Measurements from ENCODE around the gene SYNGR4. TPM values are rescaled to one million over a fixed set of nuclear protein-coding genes. Genes with fewer than 3 reads are reported as not detected.
A peak's percentile ranks its signal among the peaks of the same experiment; 100 is the strongest.

SYNGR4 gene
- total and polyA plus RNA-seq, 2 experiments from 2014 or later: not detected

DNA sequence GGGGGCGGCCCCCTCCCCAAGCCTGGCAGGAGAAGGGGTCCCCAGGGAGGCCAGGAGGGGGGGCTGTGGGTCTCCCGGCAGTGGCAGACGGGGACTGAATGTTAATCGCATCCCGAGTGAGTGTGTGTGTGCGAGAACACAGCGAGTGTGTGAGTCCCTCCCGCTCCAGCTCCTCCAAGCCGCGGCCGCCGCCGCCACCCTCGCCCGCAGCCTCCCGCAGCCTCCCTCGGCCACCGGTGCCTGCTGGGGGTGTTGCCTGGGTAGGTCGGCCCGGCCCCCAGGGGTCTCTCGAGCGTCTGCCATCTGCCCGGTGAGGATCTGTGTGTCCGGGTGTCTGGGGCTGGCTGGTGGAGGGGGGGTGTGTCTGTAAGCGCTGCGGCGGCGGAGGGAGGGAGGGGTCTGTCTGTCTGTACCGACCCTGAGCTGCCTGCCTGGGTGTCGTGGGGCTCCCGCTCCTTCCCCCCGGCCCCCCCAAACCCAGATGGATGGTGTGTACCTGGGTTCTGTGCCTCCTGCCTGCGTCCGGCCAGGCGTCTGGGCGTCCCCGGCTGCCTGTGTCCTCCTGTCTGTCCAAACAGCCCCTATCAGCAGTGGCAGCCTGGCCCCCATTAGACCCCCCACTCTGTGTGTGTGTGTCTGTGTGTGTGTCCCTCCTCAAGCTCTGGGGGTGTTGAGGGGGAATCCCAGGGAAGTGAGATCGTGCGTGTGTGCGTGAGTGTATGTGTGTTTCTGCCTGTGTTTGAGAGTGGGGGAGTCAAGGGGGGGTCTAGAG lies 29.6 kb downstream of the SYNGR4 start, which contains the start of gene GRIN2D:
Gene GRIN2D, plus strand, starts transcription at position 110 of the 772 bp plus-strand sequence. CDS start 4,725 bp downstream, outside the sequence.
- no peaks in the 10 kb centered on the region for H3K9me2 ChIP-seq (ENCODE audit: insufficient read depth)
- peaks cover 11% of the 10 kb centered on the region for H3F3A ChIP-seq (ENCODE audit: insufficient read depth)
- no peak within 1 kb of the TSS for H3K27ac ChIP-seq
- H3K4me2 ChIP-seq (ENCODE audit: unreplicated experiment): peak within 1 kb of the TSS; percentile 76
- in situ Hi-C loops (cut with MboI): no loop called here
- no peaks in the 10 kb centered on the region for H3K36me3 ChIP-seq (ENCODE audit: low read depth)
- 2 to 6% methylated on average over 28 to 40 of the region's 40 CpGs for WGBS, 2 experiments (ENCODE audit: low coverage in 1 of 2, low lambda C conversion rate in 2 of 2, missing lambda C conversion rate in 2 of 2)
- H3K4me3 ChIP-seq: peak within 1 kb of the TSS; percentile 60
- peak; percentile 68 for DNase-seq
- TF ChIP-seq EZH2phosphoT487 (IDR thresholded peaks at IDR 0.05; ENCODE audit: insufficient read depth, low read depth): no peak
- no peak for TF ChIP-seq EZH2 (IDR thresholded peaks at IDR 0.05; ENCODE audit: insufficient read depth, poor library complexity, severe bottlenecking)
- peaks cover 3% of the 10 kb centered on the region; the same call in 1 of the 2 replicates for H3K27me3 ChIP-seq (replicated peaks; ENCODE audit: insufficient read depth)
- no peaks in the 10 kb centered on the region for H3K9me3 ChIP-seq (ENCODE audit: low read depth)
- H3K4me1 ChIP-seq (ENCODE audit: insufficient read depth): peaks cover 11% of the 10 kb centered on the region
- no peaks in the 10 kb centered on the region for H4K20me1 ChIP-seq (ENCODE audit: insufficient read depth)
- H2AFZ ChIP-seq: peak within 1 kb of the TSS; percentile 20; the same call in 1 of the 2 replicates
- H3K79me2 ChIP-seq (ENCODE audit: insufficient read depth): peaks cover 30% of the 10 kb centered on the region
- H3K9ac ChIP-seq: peak within 1 kb of the TSS; percentile 45; the same call in 1 of the 2 replicates

DNA sequence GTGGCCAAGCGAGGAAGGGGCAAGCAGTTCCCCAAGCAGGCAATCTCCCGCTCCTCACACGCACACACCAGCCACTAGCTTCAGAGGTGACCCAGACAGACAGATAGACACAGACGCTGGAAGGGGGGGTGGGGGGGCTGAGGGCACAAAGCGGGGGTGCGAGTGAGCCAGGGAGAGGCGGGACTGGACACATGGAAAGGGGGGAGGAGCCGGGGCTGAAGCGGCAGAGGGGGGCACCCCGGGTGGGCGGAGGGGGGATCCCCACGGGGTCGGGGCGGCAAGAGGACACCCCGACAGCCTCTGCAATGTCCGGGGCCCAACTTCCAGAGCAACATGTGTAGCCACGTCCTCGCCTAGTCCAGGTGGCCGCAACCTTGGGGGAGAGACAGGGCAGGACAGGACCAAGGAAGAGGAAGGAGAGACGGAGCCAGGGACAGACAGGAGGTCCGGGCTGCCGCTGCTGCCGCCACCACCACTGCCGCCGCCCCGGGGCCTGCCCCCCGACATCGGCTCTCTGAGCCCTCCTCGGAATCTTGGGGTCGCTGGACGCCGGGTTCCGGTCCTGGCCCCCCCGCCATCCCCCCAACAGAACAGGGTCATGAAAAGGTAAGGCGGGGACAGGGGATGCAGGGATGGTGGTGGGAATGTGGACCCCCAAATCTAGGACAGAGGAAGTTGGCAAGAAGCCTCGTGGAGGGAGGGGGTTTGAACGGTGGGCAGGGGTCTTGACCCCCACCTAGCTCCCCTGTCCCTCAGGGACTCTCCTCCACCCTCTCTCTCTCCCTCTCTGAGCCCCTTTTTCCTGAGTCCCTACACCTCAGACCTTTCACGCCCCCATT lies 30.4 kb downstream of the SYNGR4 start:
- peak overlapping the region; percentile 76 for H3K4me2 ChIP-seq (ENCODE audit: unreplicated experiment)
- peaks cover 3% of the 10 kb centered on the region; the same call in 1 of the 2 replicates for H3K27me3 ChIP-seq (replicated peaks; ENCODE audit: insufficient read depth)
- H3K9ac ChIP-seq: peak overlapping the region; percentile 45; the same call in 1 of the 2 replicates
- in situ Hi-C loops (cut with MboI): no loop called here
- H4K20me1 ChIP-seq (ENCODE audit: insufficient read depth): no peaks in the 10 kb centered on the region
- peaks cover 22% of the 10 kb centered on the region for H3K79me2 ChIP-seq (ENCODE audit: insufficient read depth)
- no peak overlapping the region for H2AFZ ChIP-seq
- peak; percentile 44 for DNase-seq
- H3K9me2 ChIP-seq (ENCODE audit: insufficient read depth): no peaks in the 10 kb centered on the region
- H3K27ac ChIP-seq: no peak overlapping the region
- peaks cover 18% of the 10 kb centered on the region for H3F3A ChIP-seq (ENCODE audit: insufficient read depth)
- H3K4me3 ChIP-seq: peak overlapping the region; percentile 47
- peaks cover 11% of the 10 kb centered on the region for H3K4me1 ChIP-seq (ENCODE audit: insufficient read depth)
- 3 to 9% methylated on average over 16 to 38 of the region's 38 CpGs for WGBS, 2 experiments (ENCODE audit: low coverage in 1 of 2, low lambda C conversion rate in 2 of 2, missing lambda C conversion rate in 2 of 2)
- 0 out of 2 replicates have a peak, but pooled peaks have one; percentile 33 for TF ChIP-seq EZH2phosphoT487 (IDR thresholded peaks at IDR 0.05; ENCODE audit: insufficient read depth, low read depth)
- peak; percentile 85 for TF ChIP-seq EZH2 (IDR thresholded peaks at IDR 0.05; ENCODE audit: insufficient read depth, poor library complexity, severe bottlenecking)
- no peaks in the 10 kb centered on the region for H3K9me3 ChIP-seq (ENCODE audit: low read depth)
- no peaks in the 10 kb centered on the region for H3K36me3 ChIP-seq (ENCODE audit: low read depth)

DNA sequence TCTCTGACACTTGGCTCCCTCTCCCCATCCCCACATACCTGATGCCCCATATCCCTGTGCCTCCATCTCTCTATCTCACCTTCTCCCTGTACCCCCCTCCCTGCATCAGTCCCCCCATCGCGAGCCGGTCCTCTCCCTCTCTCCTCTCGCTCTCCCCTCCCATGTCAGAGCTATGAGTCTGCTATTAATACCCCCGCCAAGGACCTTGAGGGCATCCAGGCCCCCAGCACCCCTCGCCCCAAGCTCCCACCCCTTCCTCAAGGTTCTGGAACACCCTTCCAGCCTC lies 30.9 kb downstream of the SYNGR4 start:
- peaks cover 3% of the 10 kb centered on the region; the same call in 1 of the 2 replicates for H3K27me3 ChIP-seq (replicated peaks; ENCODE audit: insufficient read depth)
- no peaks in the 10 kb centered on the region for H3K36me3 ChIP-seq (ENCODE audit: low read depth)
- no peak overlapping the region for H3K27ac ChIP-seq
- no peak for TF ChIP-seq EZH2phosphoT487 (IDR thresholded peaks at IDR 0.05; ENCODE audit: insufficient read depth, low read depth)
- no peak for TF ChIP-seq EZH2 (IDR thresholded peaks at IDR 0.05; ENCODE audit: insufficient read depth, poor library complexity, severe bottlenecking)
- H4K20me1 ChIP-seq (ENCODE audit: insufficient read depth): no peaks in the 10 kb centered on the region
- no peak overlapping the region for H3K4me2 ChIP-seq (ENCODE audit: unreplicated experiment)
- no peaks in the 10 kb centered on the region for H3K9me2 ChIP-seq (ENCODE audit: insufficient read depth)
- in situ Hi-C loops (cut with MboI): no loop called here
- H3K9ac ChIP-seq: no peak overlapping the region
- peaks cover 17% of the 10 kb centered on the region for H3K79me2 ChIP-seq (ENCODE audit: insufficient read depth)
- WGBS, 2 experiments (ENCODE audit: low coverage in 1 of 2, low lambda C conversion rate in 2 of 2, missing lambda C conversion rate in 2 of 2): 0 to 14% methylated on average over 1 to 6 of the region's 6 CpGs
- peaks cover 11% of the 10 kb centered on the region for H3K4me1 ChIP-seq (ENCODE audit: insufficient read depth)
- H2AFZ ChIP-seq: no peak overlapping the region
- peaks cover 19% of the 10 kb centered on the region for H3F3A ChIP-seq (ENCODE audit: insufficient read depth)
- DNase-seq: no peak
- no peak overlapping the region for H3K4me3 ChIP-seq
- H3K9me3 ChIP-seq (ENCODE audit: low read depth): no peaks in the 10 kb centered on the region

DNA sequence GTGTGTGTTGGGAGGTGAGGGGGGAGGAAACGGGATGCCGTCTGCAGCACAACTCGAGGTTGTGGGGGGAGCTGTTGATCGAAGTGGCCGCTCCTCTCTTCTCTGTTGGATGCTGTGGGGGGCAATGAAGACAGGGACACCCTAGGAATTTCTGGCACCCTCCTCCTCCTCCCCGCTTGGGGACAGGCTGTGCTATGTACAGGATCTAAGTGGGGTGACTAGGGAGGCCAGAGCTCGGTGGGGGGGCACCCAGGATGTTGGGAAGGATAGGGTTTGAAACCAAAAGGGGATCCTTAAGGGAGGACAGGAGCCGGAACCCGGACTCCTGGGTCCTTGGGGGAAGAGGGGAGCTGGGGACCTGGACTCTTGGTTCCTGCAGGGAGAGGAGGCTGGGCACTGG lies 31.3 kb downstream of the SYNGR4 start:
- Histone ChIP-seq H3K27ac (no peak overlapping the region), H3K4me2 (ENCODE audit: unreplicated experiment) (no peak overlapping the region), H3K9me2 (ENCODE audit: insufficient read depth) (no peaks in the 10 kb centered on the region), H3K79me2 (ENCODE audit: insufficient read depth) (peaks cover 13% of the 10 kb centered on the region), H3K4me1 (ENCODE audit: insufficient read depth) (peaks cover 11% of the 10 kb centered on the region), H4K20me1 (ENCODE audit: insufficient read depth) (no peaks in the 10 kb centered on the region), H2AFZ (no peak overlapping the region), H3K27me3 (replicated peaks; ENCODE audit: insufficient read depth) (peaks cover 3% of the 10 kb centered on the region; the same call in 1 of the 2 replicates), H3F3A (ENCODE audit: insufficient read depth) (peaks cover 19% of the 10 kb centered on the region), H3K36me3 (ENCODE audit: low read depth) (no peaks in the 10 kb centered on the region), H3K4me3 (no peak overlapping the region), H3K9ac (no peak overlapping the region), H3K9me3 (ENCODE audit: low read depth) (no peaks in the 10 kb centered on the region)
- no peak for TF ChIP-seq EZH2 (IDR thresholded peaks at IDR 0.05; ENCODE audit: insufficient read depth, poor library complexity, severe bottlenecking)
- no peak for TF ChIP-seq EZH2phosphoT487 (IDR thresholded peaks at IDR 0.05; ENCODE audit: insufficient read depth, low read depth)
- in situ Hi-C loops (cut with MboI): no loop called here
- no peak for DNase-seq
- 21 to 24% methylated on average over 7 to 9 of the region's 9 CpGs for WGBS, 2 experiments (ENCODE audit: low coverage in 1 of 2, low lambda C conversion rate in 2 of 2, missing lambda C conversion rate in 2 of 2)
